Measurements from ENCODE around the gene JARID2. TPM values are rescaled to one million over a fixed set of nuclear protein-coding genes. Genes with fewer than 3 reads are reported as not detected.
A peak's percentile ranks its signal among the peaks of the same experiment; 100 is the strongest.

Gene JARID2
- total RNA-seq, 1 experiment from 2014 or later: 180 TPM

- CTCF ChIA-PET: interaction anchor here (0.6 to 1.2 kb wide), 6 partner anchors 8 to 553 kb away, joined by 3 to 6 read pairs (median 3); no protein-coding TSS in a partner anchor
- POLR2A ChIA-PET: interaction anchor here (0.8 kb wide), 1 partner anchor 8 kb away, joined by 4 read pairs; no protein-coding TSS in a partner anchor
- Mint-ChIP-seq H3K4me1 (peaks cover 74% of the 10 kb centered on the region), H3K36me3 (peaks cover 66% of the 10 kb centered on the region), H3K27me3 (ENCODE audit: low read depth) (no peaks in the 10 kb centered on the region), H3K9me3 (0 out of 2 replicates have a peak, but pooled peaks cover 2% of the 10 kb centered on the region), H3K4me3 (no peak overlapping the region), H3K27ac (peak overlapping the region; percentile 89)
- ATAC-seq (no peak), DNase-seq (ENCODE audit: low spot score) (no peak)
- TF ChIP-seq OVOL2 (CRISPR knock-in tag; IDR thresholded peaks at IDR 0.05; ENCODE audit: borderline replicate concordance) (no peak), ZNF138 (CRISPR knock-in tag; conservative IDR thresholded peaks at IDR 0.05) (no peak)
- TF ChIP-seq, protein P1, sequence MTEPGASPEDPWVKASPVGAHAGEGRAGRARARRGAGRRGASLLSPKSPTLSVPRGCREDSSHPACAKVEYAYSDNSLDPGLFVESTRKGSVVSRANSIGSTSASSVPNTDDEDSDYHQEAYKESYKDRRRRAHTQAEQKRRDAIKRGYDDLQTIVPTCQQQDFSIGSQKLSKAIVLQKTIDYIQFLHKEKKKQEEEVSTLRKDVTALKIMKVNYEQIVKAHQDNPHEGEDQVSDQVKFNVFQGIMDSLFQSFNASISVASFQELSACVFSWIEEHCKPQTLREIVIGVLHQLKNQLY (CRISPR knock-in tag; IDR thresholded peaks at IDR 0.05): no peak
- TF ChIP-seq, protein P2, sequence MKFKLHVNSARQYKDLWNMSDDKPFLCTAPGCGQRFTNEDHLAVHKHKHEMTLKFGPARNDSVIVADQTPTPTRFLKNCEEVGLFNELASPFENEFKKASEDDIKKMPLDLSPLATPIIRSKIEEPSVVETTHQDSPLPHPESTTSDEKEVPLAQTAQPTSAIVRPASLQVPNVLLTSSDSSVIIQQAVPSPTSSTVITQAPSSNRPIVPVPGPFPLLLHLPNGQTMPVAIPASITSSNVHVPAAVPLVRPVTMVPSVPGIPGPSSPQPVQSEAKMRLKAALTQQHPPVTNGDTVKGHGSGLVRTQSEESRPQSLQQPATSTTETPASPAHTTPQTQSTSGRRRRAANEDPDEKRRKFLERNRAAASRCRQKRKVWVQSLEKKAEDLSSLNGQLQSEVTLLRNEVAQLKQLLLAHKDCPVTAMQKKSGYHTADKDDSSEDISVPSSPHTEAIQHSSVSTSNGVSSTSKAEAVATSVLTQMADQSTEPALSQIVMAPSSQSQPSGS (CRISPR knock-in tag; IDR thresholded peaks at IDR 0.05; ENCODE audit: borderline replicate concordance, low read depth): no peak
Observed at GRCh38 chr6:15413466-15414234, 167.8 kb downstream of the JARID2 start.

DNA sequence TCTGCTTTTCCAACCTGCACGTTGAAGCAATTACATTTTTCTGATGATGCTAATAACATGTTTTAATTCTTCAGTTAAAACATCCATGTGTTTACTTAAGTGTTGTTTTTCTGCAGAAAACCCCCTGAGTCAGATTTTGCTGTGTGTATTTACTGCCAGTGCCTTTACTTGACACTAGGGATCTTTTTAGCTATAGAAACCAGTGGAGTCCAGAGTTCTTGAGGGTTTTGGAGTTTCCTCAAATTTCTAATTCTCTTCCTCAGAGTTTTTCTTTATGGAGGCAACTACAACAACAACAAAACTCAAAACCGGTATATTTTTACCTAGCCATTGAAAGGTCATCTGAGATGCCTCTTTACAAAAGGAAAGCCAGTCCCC, 168.4 kb downstream of the JARID2 start:
- Mint-ChIP-seq H3K4me1 (peaks cover 71% of the 10 kb centered on the region), H3K4me3 (no peak overlapping the region), H3K36me3 (peaks cover 69% of the 10 kb centered on the region), H3K9me3 (peaks cover 4% of the 10 kb centered on the region), H3K27ac (peak overlapping the region; percentile 33), H3K27me3 (ENCODE audit: low read depth) (no peaks in the 10 kb centered on the region)
- ATAC-seq (no peak), DNase-seq (ENCODE audit: low spot score) (no peak)
- CTCF ChIA-PET: no interaction called here
- POLR2A ChIA-PET: no interaction called here
- TF ChIP-seq ZNF263 (CRISPR knock-in tag; IDR thresholded peaks at IDR 0.05; ENCODE audit: low read depth) (no peak), ZNF671 (CRISPR knock-in tag; IDR thresholded peaks at IDR 0.05) (no peak), ATF3 (CRISPR knock-in tag; conservative IDR thresholded peaks at IDR 0.05) (no peak), ZNF532 (CRISPR knock-in tag; IDR thresholded peaks at IDR 0.05; ENCODE audit: borderline replicate concordance) (no peak), MYBL2 (CRISPR knock-in tag; IDR thresholded peaks at IDR 0.05) (no peak), ESRRA (CRISPR knock-in tag; IDR thresholded peaks at IDR 0.05; ENCODE audit: borderline replicate concordance) (no peak), SP1 (CRISPR knock-in tag; conservative IDR thresholded peaks at IDR 0.05) (no peak), SMAD3 (CRISPR knock-in tag; IDR thresholded peaks at IDR 0.05; ENCODE audit: borderline replicate concordance) (no peak), OVOL2 (CRISPR knock-in tag; IDR thresholded peaks at IDR 0.05; ENCODE audit: borderline replicate concordance) (no peak), NR3C1 (CRISPR knock-in tag; conservative IDR thresholded peaks at IDR 0.05; ENCODE audit: low read depth) (no peak), JAZF1 (CRISPR knock-in tag; IDR thresholded peaks at IDR 0.05) (no peak), E2F1 (CRISPR knock-in tag; IDR thresholded peaks at IDR 0.05) (no peak), ETV6 (CRISPR knock-in tag; IDR thresholded peaks at IDR 0.05) (no peak), RORB (CRISPR knock-in tag; IDR thresholded peaks at IDR 0.05) (no peak), HMGA2 (CRISPR knock-in tag; IDR thresholded peaks at IDR 0.05) (no peak)
- TF ChIP-seq, protein P3, sequence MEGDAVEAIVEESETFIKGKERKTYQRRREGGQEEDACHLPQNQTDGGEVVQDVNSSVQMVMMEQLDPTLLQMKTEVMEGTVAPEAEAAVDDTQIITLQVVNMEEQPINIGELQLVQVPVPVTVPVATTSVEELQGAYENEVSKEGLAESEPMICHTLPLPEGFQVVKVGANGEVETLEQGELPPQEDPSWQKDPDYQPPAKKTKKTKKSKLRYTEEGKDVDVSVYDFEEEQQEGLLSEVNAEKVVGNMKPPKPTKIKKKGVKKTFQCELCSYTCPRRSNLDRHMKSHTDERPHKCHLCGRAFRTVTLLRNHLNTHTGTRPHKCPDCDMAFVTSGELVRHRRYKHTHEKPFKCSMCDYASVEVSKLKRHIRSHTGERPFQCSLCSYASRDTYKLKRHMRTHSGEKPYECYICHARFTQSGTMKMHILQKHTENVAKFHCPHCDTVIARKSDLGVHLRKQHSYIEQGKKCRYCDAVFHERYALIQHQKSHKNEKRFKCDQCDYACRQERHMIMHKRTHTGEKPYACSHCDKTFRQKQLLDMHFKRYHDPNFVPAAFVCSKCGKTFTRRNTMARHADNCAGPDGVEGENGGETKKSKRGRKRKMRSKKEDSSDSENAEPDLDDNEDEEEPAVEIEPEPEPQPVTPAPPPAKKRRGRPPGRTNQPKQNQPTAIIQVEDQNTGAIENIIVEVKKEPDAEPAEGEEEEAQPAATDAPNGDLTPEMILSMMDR (IDR thresholded peaks at IDR 0.05): no peak
- TF ChIP-seq, protein P4, sequence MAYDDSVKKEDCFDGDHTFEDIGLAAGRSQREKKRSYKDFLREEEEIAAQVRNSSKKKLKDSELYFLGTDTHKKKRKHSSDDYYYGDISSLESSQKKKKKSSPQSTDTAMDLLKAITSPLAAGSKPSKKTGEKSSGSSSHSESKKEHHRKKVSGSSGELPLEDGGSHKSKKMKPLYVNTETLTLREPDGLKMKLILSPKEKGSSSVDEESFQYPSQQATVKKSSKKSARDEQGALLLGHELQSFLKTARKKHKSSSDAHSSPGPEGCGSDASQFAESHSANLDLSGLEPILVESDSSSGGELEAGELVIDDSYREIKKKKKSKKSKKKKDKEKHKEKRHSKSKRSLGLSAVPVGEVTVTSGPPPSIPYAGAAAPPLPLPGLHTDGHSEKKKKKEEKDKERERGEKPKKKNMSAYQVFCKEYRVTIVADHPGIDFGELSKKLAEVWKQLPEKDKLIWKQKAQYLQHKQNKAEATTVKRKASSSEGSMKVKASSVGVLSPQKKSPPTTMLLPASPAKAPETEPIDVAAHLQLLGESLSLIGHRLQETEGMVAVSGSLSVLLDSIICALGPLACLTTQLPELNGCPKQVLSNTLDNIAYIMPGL (CRISPR knock-in tag; IDR thresholded peaks at IDR 0.05): no peak
- TF ChIP-seq, protein P5, sequence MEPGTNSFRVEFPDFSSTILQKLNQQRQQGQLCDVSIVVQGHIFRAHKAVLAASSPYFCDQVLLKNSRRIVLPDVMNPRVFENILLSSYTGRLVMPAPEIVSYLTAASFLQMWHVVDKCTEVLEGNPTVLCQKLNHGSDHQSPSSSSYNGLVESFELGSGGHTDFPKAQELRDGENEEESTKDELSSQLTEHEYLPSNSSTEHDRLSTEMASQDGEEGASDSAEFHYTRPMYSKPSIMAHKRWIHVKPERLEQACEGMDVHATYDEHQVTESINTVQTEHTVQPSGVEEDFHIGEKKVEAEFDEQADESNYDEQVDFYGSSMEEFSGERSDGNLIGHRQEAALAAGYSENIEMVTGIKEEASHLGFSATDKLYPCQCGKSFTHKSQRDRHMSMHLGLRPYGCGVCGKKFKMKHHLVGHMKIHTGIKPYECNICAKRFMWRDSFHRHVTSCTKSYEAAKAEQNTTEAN (CRISPR knock-in tag; IDR thresholded peaks at IDR 0.05): no peak

Data from WTC11 (cell line).